ENCODE data around the gene ROR2.

The ROR2 gene

DNA sequence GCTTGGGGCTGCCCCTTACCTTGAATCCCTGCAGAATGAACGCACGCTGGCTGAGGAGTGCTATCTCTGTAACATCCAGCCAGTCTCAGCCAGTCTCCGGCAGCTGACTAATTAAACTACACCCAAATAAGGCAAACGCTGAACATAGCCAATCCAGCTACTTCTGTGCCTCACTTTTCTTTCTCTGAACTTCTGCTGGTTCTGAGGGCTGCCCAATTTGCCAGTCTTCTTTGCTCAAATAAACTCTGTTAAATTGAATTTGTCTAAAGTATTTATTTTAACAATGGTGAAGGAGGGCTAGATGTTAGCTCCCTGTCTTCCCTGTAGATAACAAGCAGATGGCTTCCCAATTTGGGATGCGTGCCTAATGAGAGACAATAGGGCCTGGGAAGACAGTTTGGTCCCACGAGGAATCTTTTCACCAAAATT lies 372.4 kb downstream of the ROR2 start:
- peak; percentile 21 for DNase-seq
- TF ChIP-seq, protein P1, sequence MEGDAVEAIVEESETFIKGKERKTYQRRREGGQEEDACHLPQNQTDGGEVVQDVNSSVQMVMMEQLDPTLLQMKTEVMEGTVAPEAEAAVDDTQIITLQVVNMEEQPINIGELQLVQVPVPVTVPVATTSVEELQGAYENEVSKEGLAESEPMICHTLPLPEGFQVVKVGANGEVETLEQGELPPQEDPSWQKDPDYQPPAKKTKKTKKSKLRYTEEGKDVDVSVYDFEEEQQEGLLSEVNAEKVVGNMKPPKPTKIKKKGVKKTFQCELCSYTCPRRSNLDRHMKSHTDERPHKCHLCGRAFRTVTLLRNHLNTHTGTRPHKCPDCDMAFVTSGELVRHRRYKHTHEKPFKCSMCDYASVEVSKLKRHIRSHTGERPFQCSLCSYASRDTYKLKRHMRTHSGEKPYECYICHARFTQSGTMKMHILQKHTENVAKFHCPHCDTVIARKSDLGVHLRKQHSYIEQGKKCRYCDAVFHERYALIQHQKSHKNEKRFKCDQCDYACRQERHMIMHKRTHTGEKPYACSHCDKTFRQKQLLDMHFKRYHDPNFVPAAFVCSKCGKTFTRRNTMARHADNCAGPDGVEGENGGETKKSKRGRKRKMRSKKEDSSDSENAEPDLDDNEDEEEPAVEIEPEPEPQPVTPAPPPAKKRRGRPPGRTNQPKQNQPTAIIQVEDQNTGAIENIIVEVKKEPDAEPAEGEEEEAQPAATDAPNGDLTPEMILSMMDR (IDR thresholded peaks at IDR 0.05; ENCODE audit: low read depth, low read length): no peak
- no peak overlapping the region for H3K4me3 ChIP-seq (ENCODE audit: low read depth, low read length)
- no peaks in the 10 kb centered on the region for H3K4me1 ChIP-seq
- H3K36me3 ChIP-seq: no peaks in the 10 kb centered on the region
- no peaks in the 10 kb centered on the region for H3K9me3 ChIP-seq
- peaks cover 3% of the 10 kb centered on the region; the same call in 1 of the 2 replicates for H3K27me3 ChIP-seq

DNA sequence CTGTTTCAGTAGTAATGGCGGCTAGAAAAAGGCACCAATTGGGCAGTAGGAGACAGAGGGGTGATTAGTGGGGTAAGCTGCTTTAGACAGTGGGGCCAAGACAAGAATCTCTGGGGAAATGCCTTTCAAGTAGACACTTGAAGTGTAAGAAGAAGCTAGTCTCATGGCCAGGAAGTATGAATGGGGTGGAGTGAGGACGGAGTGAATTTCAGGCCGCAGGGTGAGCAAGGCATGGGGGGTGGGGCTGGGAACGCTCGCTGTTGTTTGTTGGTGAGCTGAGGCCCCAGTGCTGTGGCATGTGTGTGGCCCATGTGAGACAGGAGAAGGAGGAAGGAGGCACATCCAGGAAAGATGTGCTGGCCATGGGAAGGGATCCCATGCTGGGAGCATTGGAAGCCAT lies 377.2 kb downstream of the ROR2 start:
- no peaks in the 10 kb centered on the region for H3K4me1 ChIP-seq
- H3K9me3 ChIP-seq: no peaks in the 10 kb centered on the region
- H3K36me3 ChIP-seq: no peaks in the 10 kb centered on the region
- TF ChIP-seq, protein P1 (IDR thresholded peaks at IDR 0.05; ENCODE audit: low read depth, low read length): no peak
- no peak for DNase-seq
- H3K27me3 ChIP-seq: peaks cover 4% of the 10 kb centered on the region; the same call in 1 of the 2 replicates
- no peak overlapping the region for H3K4me3 ChIP-seq (ENCODE audit: low read depth, low read length)

DNA sequence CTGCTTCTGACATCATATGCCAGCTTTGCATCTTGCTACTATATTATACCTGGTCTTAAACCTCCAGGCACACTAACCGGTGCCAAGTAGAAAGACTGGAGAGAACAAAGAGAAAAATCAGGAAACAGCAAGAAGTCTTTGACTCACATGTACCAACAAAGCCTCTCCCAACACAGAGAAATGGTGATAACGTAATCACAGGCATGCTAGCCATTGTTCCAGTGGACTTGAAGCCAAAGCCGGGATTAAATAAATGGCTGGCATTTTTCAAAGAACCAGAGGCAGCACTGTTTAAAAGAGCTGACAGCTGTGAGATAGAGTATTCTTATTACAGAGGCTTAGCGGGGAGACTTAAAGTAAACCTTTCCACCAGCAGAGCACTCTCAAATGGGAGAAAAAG lies 378.0 kb downstream of the ROR2 start:
- no peaks in the 10 kb centered on the region for H3K4me1 ChIP-seq
- H3K36me3 ChIP-seq: no peaks in the 10 kb centered on the region
- TF ChIP-seq, protein P1 (IDR thresholded peaks at IDR 0.05; ENCODE audit: low read depth, low read length): no peak
- H3K27me3 ChIP-seq: peaks cover 4% of the 10 kb centered on the region; the same call in 1 of the 2 replicates
- H3K9me3 ChIP-seq: no peaks in the 10 kb centered on the region
- no peak overlapping the region for H3K4me3 ChIP-seq (ENCODE audit: low read depth, low read length)
- no peak for DNase-seq

DNA sequence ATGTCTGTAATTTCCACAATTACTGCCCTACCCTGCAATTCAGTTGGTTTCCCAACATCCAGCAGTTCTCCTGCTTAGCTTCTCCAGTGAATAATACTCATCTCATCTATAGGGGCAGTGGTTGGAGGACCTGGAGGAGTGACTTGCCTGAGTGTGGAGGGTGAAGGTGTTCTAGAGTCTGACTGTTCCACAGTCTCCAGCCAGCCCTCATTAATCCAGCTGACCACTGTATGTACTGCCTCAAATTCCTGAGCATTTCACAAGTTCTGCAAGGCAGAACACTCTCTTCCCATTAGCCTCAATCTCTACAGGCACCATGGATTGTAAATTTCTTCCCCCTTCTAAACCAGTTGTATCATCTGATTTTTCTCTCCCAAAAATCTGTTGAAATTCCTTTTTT lies 379.0 kb downstream of the ROR2 start:
- TF ChIP-seq, protein P1 (IDR thresholded peaks at IDR 0.05; ENCODE audit: low read depth, low read length): no peak
- H3K9me3 ChIP-seq: no peaks in the 10 kb centered on the region
- H3K36me3 ChIP-seq: no peaks in the 10 kb centered on the region
- H3K4me1 ChIP-seq: no peaks in the 10 kb centered on the region
- H3K4me3 ChIP-seq (ENCODE audit: low read depth, low read length): no peak overlapping the region
- DNase-seq: no peak
- peaks cover 4% of the 10 kb centered on the region; the same call in 1 of the 2 replicates for H3K27me3 ChIP-seq

DNA sequence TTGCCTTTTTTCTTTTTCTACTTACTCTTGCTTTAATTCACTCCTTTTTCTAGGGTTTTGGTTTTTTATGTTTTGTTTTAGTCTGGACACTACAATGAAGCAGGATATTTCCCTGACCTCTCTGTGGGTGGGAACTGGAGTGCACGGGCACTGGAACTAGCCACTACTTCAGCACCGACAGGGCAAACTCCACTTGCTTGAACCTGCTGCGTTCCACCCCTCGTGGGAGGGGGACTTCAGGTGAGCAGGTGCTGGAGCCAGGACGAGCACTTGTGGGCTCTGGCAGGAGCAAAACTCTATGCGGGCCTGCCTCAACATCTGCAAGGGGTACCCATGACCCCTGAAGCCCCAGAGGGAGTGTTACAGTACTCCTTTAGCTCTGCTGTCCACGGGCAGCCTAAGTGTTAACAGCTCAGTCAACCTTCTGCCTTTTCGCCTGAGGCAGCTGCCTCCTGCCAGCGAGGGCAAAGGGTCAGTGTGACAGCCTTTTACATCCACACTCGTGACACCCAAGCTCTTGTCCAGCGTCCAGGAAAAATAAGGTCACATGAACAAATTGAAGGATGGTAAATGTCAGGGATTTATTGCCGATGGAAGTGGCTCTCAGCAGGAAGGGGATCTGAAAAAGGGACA lies 382.3 kb downstream of the ROR2 start:
- TF ChIP-seq, protein P1 (IDR thresholded peaks at IDR 0.05; ENCODE audit: low read depth, low read length): no peak
- no peak overlapping the region for H3K4me3 ChIP-seq (ENCODE audit: low read depth, low read length)

DNA sequence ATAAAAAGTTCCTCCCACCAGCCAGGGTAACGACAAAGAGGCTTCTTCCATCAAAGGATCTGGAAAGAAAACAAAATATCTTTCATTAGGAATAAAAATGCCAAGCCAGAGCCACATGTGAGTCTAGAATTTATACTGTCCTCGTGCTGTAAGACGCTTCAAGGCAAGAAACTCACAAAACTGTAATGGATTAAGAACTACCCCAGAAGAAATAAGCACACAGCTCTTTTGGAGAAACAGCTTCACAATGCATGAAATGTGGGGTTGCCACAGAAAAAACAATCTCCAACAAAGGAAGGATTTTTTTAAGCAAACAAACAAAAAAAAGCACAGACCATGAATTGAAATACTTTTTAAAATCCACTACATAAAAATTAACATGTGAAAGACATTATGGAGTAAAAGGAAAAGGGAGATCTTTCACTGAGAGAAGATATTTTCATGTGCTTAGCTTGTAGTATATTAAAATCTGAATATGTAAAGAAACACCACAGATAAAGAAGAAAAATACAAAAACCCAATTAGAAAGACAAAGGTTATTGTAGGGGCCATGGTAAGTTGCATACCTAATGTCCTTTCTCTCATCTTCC lies 385.9 kb downstream of the ROR2 start:
- Histone ChIP-seq H3K9me3 (no peaks in the 10 kb centered on the region), H3K27me3 (peaks cover 4% of the 10 kb centered on the region; the same call in 1 of the 2 replicates), H3K4me1 (no peaks in the 10 kb centered on the region), H3K36me3 (no peaks in the 10 kb centered on the region), H3K4me3 (ENCODE audit: low read depth, low read length) (no peak overlapping the region)
- DNase-seq: no peak
- TF ChIP-seq, protein P1 (IDR thresholded peaks at IDR 0.05; ENCODE audit: low read depth, low read length): no peak

More for the DNA sequence above, 382.3 kb downstream of the ROR2 start:
- Histone ChIP-seq H3K36me3 (no peaks in the 10 kb centered on the region), H3K9me3 (no peaks in the 10 kb centered on the region), H3K27me3 (peaks cover 4% of the 10 kb centered on the region; the same call in 1 of the 2 replicates), H3K4me1 (no peaks in the 10 kb centered on the region)
- DNase-seq: no peak

Measured in BE2C (cell line).